H9 (cell line): Measurements from ENCODE around the gene FHIT. TPM values are rescaled to one million over a fixed set of nuclear protein-coding genes. Genes with fewer than 3 reads are reported as not detected.

ENCODE experiments used
- DNase-seq: peaks from one replicate; pipeline ENCODE4 v3.0.0-alpha.2; 2017
- H2AFZ ChIP-seq: one replicate; pipeline ENCODE4 v1.6.1; 2013; ENCODE audit warnings: mild to moderate bottlenecking, low read length, control low read depth, moderate library complexity
- H2AK5ac ChIP-seq: 2 replicates; pipeline ENCODE4 v1.6.1; 2013; ENCODE audit warnings: low read length, control low read depth, mixed read lengths; ENCODE audit not compliant: insufficient read length
- H2BK120ac ChIP-seq: one replicate; pipeline ENCODE4 v1.6.1; 2013; ENCODE audit warnings: low read depth, mild to moderate bottlenecking, low read length, control low read depth, inconsistent platforms; ENCODE audit not compliant: poor library complexity, severe bottlenecking
- H2BK12ac ChIP-seq: 2 replicates; pipeline ENCODE4 v1.6.1; 2013; ENCODE audit warnings: low read length, control low read depth, mixed read lengths, low read depth; ENCODE audit not compliant: insufficient read length
- H2BK15ac ChIP-seq: 2 replicates; pipeline ENCODE4 v1.6.1; 2013; ENCODE audit warnings: low read depth, low read length, control low read depth
- H2BK20ac ChIP-seq: one replicate; pipeline ENCODE4 v1.6.1; 2013; ENCODE audit warnings: low read depth, mild to moderate bottlenecking, low read length, control low read depth, inconsistent platforms; ENCODE audit not compliant: poor library complexity, severe bottlenecking
- H2BK5ac ChIP-seq: 2 replicates; pipeline ENCODE4 v1.6.1; 2013; ENCODE audit warnings: low read length, control low read depth, mixed read lengths; ENCODE audit not compliant: insufficient read length
- H3K14ac ChIP-seq: 2 replicates; pipeline ENCODE4 v1.6.1; 2013; ENCODE audit warnings: low read length, control low read depth; ENCODE audit not compliant: insufficient read depth
- H3K18ac ChIP-seq: 2 replicates; pipeline ENCODE4 v1.6.1; 2013; ENCODE audit warnings: low read depth, mild to moderate bottlenecking, mixed read lengths, low read length, control low read depth; ENCODE audit not compliant: insufficient read length
- H3K23ac ChIP-seq: 2 replicates; pipeline ENCODE4 v1.6.1; 2013; ENCODE audit warnings: low read length, control low read depth, mixed read lengths, low read depth; ENCODE audit not compliant: insufficient read length
- H3K23me2 ChIP-seq: 2 replicates; pipeline ENCODE4 v1.6.1; 2013; ENCODE audit warnings: low read depth, mild to moderate bottlenecking, mixed read lengths, low read length, control low read depth; ENCODE audit not compliant: insufficient read length, poor library complexity, severe bottlenecking
- H3K27ac ChIP-seq: 2 replicates; pipeline ENCODE4 v1.5.1; 2013; ENCODE audit warnings: low read length, control low read depth, mixed read lengths, low read depth; ENCODE audit not compliant: insufficient read length
- H3K27me3 ChIP-seq: 2 replicates; pipeline ENCODE4 v1.6.1; 2013; ENCODE audit warnings: low read length, control low read depth, inconsistent platforms; ENCODE audit not compliant: insufficient read depth
- H3K4ac ChIP-seq: 2 replicates; pipeline ENCODE4 v1.6.1; 2013; ENCODE audit warnings: low read depth, mild to moderate bottlenecking, control low read depth, inconsistent platforms, low read length, moderate library complexity
- H3K4me1 ChIP-seq: 2 replicates; pipeline ENCODE4 v1.6.1; 2013; ENCODE audit warnings: low read length, control low read depth, inconsistent platforms; ENCODE audit not compliant: insufficient read depth
- H3K4me2 ChIP-seq: 2 replicates; pipeline ENCODE4 v1.6.1; 2013; ENCODE audit warnings: low read length, control low read depth, mixed read lengths; ENCODE audit not compliant: insufficient read length, insufficient read depth
- H3K56ac ChIP-seq: 2 replicates; pipeline ENCODE4 v1.6.1; 2013; ENCODE audit warnings: low read depth, mild to moderate bottlenecking, mixed read lengths, low read length, control low read depth; ENCODE audit not compliant: insufficient read length
- H3K79me1 ChIP-seq: 2 replicates; pipeline ENCODE4 v1.6.1; 2013; ENCODE audit warnings: low read depth, mild to moderate bottlenecking, moderate library complexity, low read length, control low read depth, inconsistent platforms; ENCODE audit not compliant: insufficient read depth, poor library complexity, severe bottlenecking
- H3K79me2 ChIP-seq: 2 replicates; pipeline ENCODE4 v1.6.1; 2013; ENCODE audit warnings: low read length, control low read depth, inconsistent platforms; ENCODE audit not compliant: insufficient read depth
- H3K9ac ChIP-seq: 2 replicates; pipeline ENCODE4 v1.6.1; 2013; ENCODE audit warnings: low read length, control low read depth, mixed read lengths; ENCODE audit not compliant: insufficient read length; ENCODE audit errors: extremely low read depth
- H3K9me3 ChIP-seq: one replicate; pipeline ENCODE4 v1.6.1; 2013; ENCODE audit warnings: low read depth, low read length, inconsistent platforms; ENCODE audit not compliant: control insufficient read depth
- H3T11ph ChIP-seq: one replicate; pipeline ENCODE4 v1.6.1; 2013; ENCODE audit warnings: mild to moderate bottlenecking, low read length, control low read depth, inconsistent platforms
- H4K20me1 ChIP-seq: one replicate; pipeline ENCODE4 v1.6.1; 2013; ENCODE audit not compliant: control insufficient read depth, insufficient read length, insufficient read depth
- H4K5ac ChIP-seq: 2 replicates; pipeline ENCODE4 v1.6.1; 2013; ENCODE audit warnings: low read depth, mild to moderate bottlenecking, mixed read lengths, low read length, control low read depth; ENCODE audit not compliant: insufficient read length
- H4K8ac ChIP-seq: replicated peaks from 2 replicates; pipeline ENCODE4 v1.6.1; 2013; ENCODE audit warnings: low read length, control low read depth, mixed read lengths, low read depth; ENCODE audit not compliant: insufficient read length
- H4K91ac ChIP-seq: 2 replicates; pipeline ENCODE4 v1.6.1; 2013; ENCODE audit warnings: low read depth, mild to moderate bottlenecking, moderate library complexity, mixed read lengths, low read length, control low read depth; ENCODE audit not compliant: insufficient read length
- H3K27ac Mint-ChIP-seq, 3 experiments: 2 replicates in 2 of 3; 3 replicates in 1 of 3; pipeline ENCODE4 v1.8.0; 2020 to 2021; ENCODE audit warnings: mixed read lengths in 3 of 3, mild to moderate bottlenecking in 1 of 3, moderate library complexity in 1 of 3
- H3K27me3 Mint-ChIP-seq: 2 replicates; pipeline ENCODE4 v1.8.0; 2021; ENCODE audit warnings: low read depth, mild to moderate bottlenecking, moderate library complexity, mixed read lengths
- H3K36me3 Mint-ChIP-seq, 3 experiments: 2 replicates in 2 of 3; 3 replicates in 1 of 3; pipeline ENCODE4 v1.8.0; 2020 to 2021; ENCODE audit warnings: low read depth in 3 of 3, mixed read lengths in 3 of 3; ENCODE audit not compliant: insufficient read depth in 1 of 3
- H3K4me1 Mint-ChIP-seq, 2 experiments: 2 replicates each; pipeline ENCODE4 v1.8.0; 2020; ENCODE audit warnings: mixed read lengths in 2 of 2
- H3K4me3 Mint-ChIP-seq, 2 experiments: 2 replicates in 1 of 2; 3 replicates in 1 of 2; pipeline ENCODE4 v1.8.0; 2020 to 2021; ENCODE audit warnings: mild to moderate bottlenecking in 2 of 2, mixed read lengths in 2 of 2, moderate library complexity in 1 of 2
- H3K9me3 Mint-ChIP-seq, 2 experiments: 2 replicates in 1 of 2; 3 replicates in 1 of 2; pipeline ENCODE4 v1.8.0; 2020; ENCODE audit warnings: mild to moderate bottlenecking in 2 of 2, mixed read lengths in 2 of 2, moderate library complexity in 1 of 2
- CTCF ChIP-seq: fragments of 200-600 bp; sonication (generic); conservative IDR thresholded peaks from 3 replicates; pipeline ENCODE4 v1.8.0; 2021; ENCODE audit warnings: antibody characterized with exemption, mild to moderate bottlenecking
- WGBS: extraction: QIAGEN DNeasy Blood & Tissue Kit; methylation state at CpG from one replicate; pipeline ENCODE4 v1.1.7; 2013; ENCODE audit warnings: missing lambda C conversion rate, low lambda C conversion rate, mixed read lengths; ENCODE audit not compliant: insufficient read length; ENCODE audit errors: extremely low coverage; 5-methylcytosine and 5-hydroxymethylcytosine counted together
- total RNA-seq: library from RNA; stranded (reverse); gene quantifications from 2 replicates; pipeline ENCODE4 v1.2.1, GENCODE V29; 2021

FHIT gene
- total RNA-seq, 1 experiment from 2014 or later: 3.0 TPM

GRCh38 chr3:60185161-60185560 lies 1066.1 kb downstream of the FHIT start:
- no peak for TF ChIP-seq CTCF

More at GRCh38 chr3:60185161-60185560, 1066.1 kb downstream of the FHIT start:
- no peak overlapping the region for H3K4me2 ChIP-seq
- H3K9me3 ChIP-seq: no peaks in the 10 kb centered on the region
- H4K91ac ChIP-seq: no peak overlapping the region
- H2BK5ac ChIP-seq: no peak overlapping the region
- peaks cover 8% of the 10 kb centered on the region; the same call in 1 of the 2 replicates for H3K4me1 ChIP-seq
- WGBS: no CpG with 5 or more reads among the region's 3 CpGs
- no peak overlapping the region for H4K8ac ChIP-seq
- H3T11ph ChIP-seq: no peak overlapping the region
- H3K14ac ChIP-seq: no peak overlapping the region
- no peak overlapping the region for H2BK120ac ChIP-seq
- no peak overlapping the region for H3K27ac ChIP-seq
- Mint-ChIP-seq H3K36me3 (no peaks in the 10 kb centered on the region), H3K4me1 (peaks cover 25 to 29% of the 10 kb centered on the region in 2 experiments), H3K4me3 (no peak overlapping the region), H3K9me3 (no peaks in the 10 kb centered on the region), H3K27ac (no peak overlapping the region), H3K27me3 (no peaks in the 10 kb centered on the region)
- H4K20me1 ChIP-seq: no peaks in the 10 kb centered on the region
- H4K5ac ChIP-seq: no peak overlapping the region
- H2AFZ ChIP-seq: no peak overlapping the region
- H3K79me2 ChIP-seq: no peaks in the 10 kb centered on the region
- DNase-seq: no peak
- no peaks in the 10 kb centered on the region for H3K79me1 ChIP-seq
- no peak overlapping the region for H2BK12ac ChIP-seq
- H2BK20ac ChIP-seq: no peak overlapping the region
- no peak overlapping the region for H3K56ac ChIP-seq
- H3K27me3 ChIP-seq: no peaks in the 10 kb centered on the region
- no peak overlapping the region for H2BK15ac ChIP-seq
- H2AK5ac ChIP-seq: no peak overlapping the region
- H3K4ac ChIP-seq: no peak overlapping the region
- no peaks in the 10 kb centered on the region for H3K23me2 ChIP-seq
- no peak overlapping the region for H3K23ac ChIP-seq
- no peak overlapping the region for H3K18ac ChIP-seq
- no peak overlapping the region for H3K9ac ChIP-seq
